HepG2 (cell line): ENCODE measurements around the gene CDNF. TPM values are rescaled to one million over a fixed set of nuclear protein-coding genes. Genes with fewer than 3 reads are reported as not detected.
A peak's percentile ranks its signal among the peaks of the same experiment; 100 is the strongest.

Experiments
- ATAC-seq: fragments of 200-7000 bp; cut with Tn5 transposase; 3 replicates; pipeline ENCODE4 v1.9.1; 2020; ENCODE audit warnings: mild to moderate bottlenecking, moderate library complexity
- BruUV-seq: library from RNA; stranded (reverse); fragments of 400-500 nt; replicated peaks from 2 replicates; lab custom pipeline; 2021; lab: Mats Ljungman, UMichigan
- CTCF ChIA-PET: fragments of 300-600 bp; formaldehyde crosslinking; extraction: SDS; loops from one replicate; lab custom pipeline; 2021; ENCODE audit warnings: low total read pairs, inconsistent platforms, low intra/inter-chr PET ratio; lab: Yijun Ruan, JAX
- POLR2A ChIA-PET: fragments of 350-600 bp; sonication (Branson Sonifier 250); formaldehyde crosslinking; loops from one replicate; lab custom pipeline; 2020; ENCODE audit warnings: antibody characterized with exemption, inconsistent platforms; lab: Yijun Ruan, JAX
- DNase-seq: peaks from one replicate; pipeline ENCODE4 v3.0.0-alpha.2; 2015; ENCODE audit warnings: low spot score
- FAIRE-seq: peaks from 3 replicates; lab custom pipeline; 2011; peaks lifted over from hg19 to GRCh38; lab: Jason Lieb, UNC
- H2AFZ ChIP-seq: one replicate; pipeline ENCODE4 v1.6.1; 2011; ENCODE audit warnings: low read length, inconsistent platforms
- H3K27ac ChIP-seq: fragments of 300-600 bp; 3 replicates; pipeline ENCODE4 v1.8.0; 2011; ENCODE audit warnings: mixed run types, mild to moderate bottlenecking, mixed read lengths, low read length, inconsistent platforms; ENCODE audit not compliant: insufficient read depth; ENCODE audit errors: extremely low read length
- H3K27me3 ChIP-seq, 2 experiments: fragments of 200-600 bp in 1 of 2; 2 replicates in 1 of 2; 3 replicates in 1 of 2; pipeline versions ENCODE4 v1.6.0 to v1.8.0; 2011; ENCODE audit warnings: low read length in 2 of 2, mild to moderate bottlenecking in 2 of 2, moderate library complexity in 2 of 2, inconsistent platforms in 1 of 2; ENCODE audit not compliant: insufficient read depth in 2 of 2, control insufficient read depth in 1 of 2
- H3K36me3 ChIP-seq, 2 experiments: fragments of 200-600 bp in 1 of 2; replicated peaks in 1 of 2; 2 replicates in 1 of 2; 3 replicates in 1 of 2; pipeline versions ENCODE4 v1.5.1 to v1.8.0; 2011; ENCODE audit warnings: low read length in 2 of 2, inconsistent platforms in 1 of 2; ENCODE audit not compliant: insufficient read depth in 2 of 2, control insufficient read depth in 1 of 2
- H3K4me1 ChIP-seq: 2 replicates; pipeline ENCODE4 v1.5.1; 2012; ENCODE audit warnings: low read length, inconsistent platforms; ENCODE audit not compliant: insufficient read depth
- H3K4me2 ChIP-seq: 2 replicates; pipeline ENCODE4 v1.6.0; 2011; ENCODE audit warnings: low read depth, low read length, inconsistent platforms
- H3K4me3 ChIP-seq, 3 experiments: fragments of 200-600 bp in 1 of 3; sonication (generic), shearing (Covaris generic) in 1 of 3; replicated peaks in 1 of 3; 2 replicates each; pipeline ENCODE4 v1.5.1; 2011 to 2016; ENCODE audit warnings: low read length in 3 of 3, inconsistent platforms in 2 of 3, low read depth in 2 of 3, mild to moderate bottlenecking in 2 of 3, control low read depth in 1 of 3, mixed read lengths in 1 of 3; ENCODE audit not compliant: insufficient read depth in 1 of 3
- H3K79me2 ChIP-seq: one replicate; pipeline ENCODE4 v1.6.1; 2011; ENCODE audit warnings: low read length, inconsistent platforms; ENCODE audit not compliant: insufficient read depth
- H3K9ac ChIP-seq: 2 replicates; pipeline ENCODE4 v1.6.0; 2011; ENCODE audit warnings: mild to moderate bottlenecking, low read depth, low read length, inconsistent platforms; ENCODE audit not compliant: insufficient read depth
- H3K9me3 ChIP-seq: 2 replicates; pipeline ENCODE4 v1.5.1; 2012; ENCODE audit warnings: mild to moderate bottlenecking, low read length
- H4K20me1 ChIP-seq: 2 replicates; pipeline ENCODE4 v1.6.0; 2011; ENCODE audit warnings: inconsistent platforms, mild to moderate bottlenecking, low read length, moderate library complexity; ENCODE audit not compliant: insufficient read depth
- BORCS8-MEF2B ChIP-seq: sonication (generic); formaldehyde crosslinking; IDR thresholded peaks from 2 replicates; pipeline ENCODE4 v1.8.0; 2022; ENCODE audit warnings: mild to moderate bottlenecking, missing genetic modification reagents
- HES4 ChIP-seq: sonication (generic); formaldehyde crosslinking; IDR thresholded peaks from 2 replicates; pipeline ENCODE4 v1.9.0; 2021; ENCODE audit warnings: mild to moderate bottlenecking, missing genetic modification reagents, borderline replicate concordance
- NCOA1 ChIP-seq: sonication (generic); formaldehyde crosslinking; IDR thresholded peaks from 2 replicates; pipeline ENCODE4 v1.9.0; 2021; ENCODE audit warnings: missing genetic modification reagents
- PPARG ChIP-seq: conservative IDR thresholded peaks from 2 replicates; pipeline ENCODE4 v1.6.1; 2016; ENCODE audit warnings: missing biosample characterization, missing genetic modification reagents
- YY1 ChIP-seq: IDR thresholded peaks from 2 replicates; pipeline ENCODE4 v1.6.1; 2011; ENCODE audit warnings: low read length, low read depth, moderate library complexity, mild to moderate bottlenecking; ENCODE audit not compliant: insufficient read depth, insufficient replicate concordance
- ZNF598 ChIP-seq: sonication (generic); formaldehyde crosslinking; IDR thresholded peaks from 2 replicates; pipeline ENCODE4 v1.5.1; 2020; ENCODE audit warnings: mild to moderate bottlenecking, missing genetic modification reagents, borderline replicate concordance
- WGBS: methylation state at CpG from one replicate; pipeline ENCODE4 v1.1.6; 2017; ENCODE audit warnings: low lambda C conversion rate; 5-methylcytosine and 5-hydroxymethylcytosine counted together
- in situ Hi-C: cut with HindIII; loops from 2 replicates; pipeline ENCODE4 v1.10.0; 2017; ENCODE audit warnings: low pct_unique_long_range_greater_than_20kb; ENCODE audit not compliant: extremely low pct_ligation_motif_present
- intact Hi-C: fragments of 100-400 bp; cut with micrococcal nuclease; formaldehyde crosslinking; loops from one replicate; pipeline ENCODE4 v1.10.0; 2022; ENCODE audit not compliant: unreplicated experiment
- polyA plus RNA-seq, 8 experiments: library from polyadenylated mRNA; depleted of rRNA in 3 of 8; stranded (reverse) in 7 of 8; unstranded in 1 of 8; fragments of >200 nt; fragmentation: Illumina TruSeq in 4 of 8; extraction: Trizol in 4 of 8; gene quantifications; 2 replicates each; pipeline versions ENCODE4 v1.2.1 to v1.2.3, GENCODE V29; 2011 to 2016; ENCODE audit warnings: low read depth in 4 of 8, missing spikeins in 1 of 8, mixed read lengths in 1 of 8; ENCODE audit not compliant: insufficient read depth in 1 of 8
- total RNA-seq, 5 experiments: library from RNA; depleted of rRNA; stranded (reverse); fragments of >200 nt; fragmentation: Illumina TruSeq; extraction: Trizol; gene quantifications; 2 replicates each; pipeline ENCODE4 v1.2.3, GENCODE V29; 2016; ENCODE audit warnings: low read depth in 1 of 5
- TF ChIP-seq, protein P1 (sequence below): sonication (generic); formaldehyde crosslinking; IDR thresholded peaks from 2 replicates; pipeline ENCODE4 v1.5.1; 2020; ENCODE audit warnings: missing genetic modification reagents, mild to moderate bottlenecking, borderline replicate concordance
- TF ChIP-seq, protein P2 (sequence below): sonication (generic); formaldehyde crosslinking; IDR thresholded peaks from 2 replicates; pipeline ENCODE4 v1.4.0; 2020; ENCODE audit warnings: mild to moderate bottlenecking, missing genetic modification reagents
- TF ChIP-seq, protein P3 (sequence below): sonication (generic); formaldehyde crosslinking; IDR thresholded peaks from 2 replicates; pipeline ENCODE4 v1.4.0; 2020; ENCODE audit warnings: mild to moderate bottlenecking, missing genetic modification reagents
- TF ChIP-seq, protein P4 (sequence below): sonication (generic); formaldehyde crosslinking; IDR thresholded peaks from 2 replicates; pipeline ENCODE4 v1.5.0; 2020; ENCODE audit warnings: missing genetic modification reagents

Gene CDNF
- total and polyA plus RNA-seq, 2 of the 13 experiments (the other 11 are each of a cell fraction or from before 2014, with no cell fraction given), result 0.29 to 0.33 TPM

DNA sequence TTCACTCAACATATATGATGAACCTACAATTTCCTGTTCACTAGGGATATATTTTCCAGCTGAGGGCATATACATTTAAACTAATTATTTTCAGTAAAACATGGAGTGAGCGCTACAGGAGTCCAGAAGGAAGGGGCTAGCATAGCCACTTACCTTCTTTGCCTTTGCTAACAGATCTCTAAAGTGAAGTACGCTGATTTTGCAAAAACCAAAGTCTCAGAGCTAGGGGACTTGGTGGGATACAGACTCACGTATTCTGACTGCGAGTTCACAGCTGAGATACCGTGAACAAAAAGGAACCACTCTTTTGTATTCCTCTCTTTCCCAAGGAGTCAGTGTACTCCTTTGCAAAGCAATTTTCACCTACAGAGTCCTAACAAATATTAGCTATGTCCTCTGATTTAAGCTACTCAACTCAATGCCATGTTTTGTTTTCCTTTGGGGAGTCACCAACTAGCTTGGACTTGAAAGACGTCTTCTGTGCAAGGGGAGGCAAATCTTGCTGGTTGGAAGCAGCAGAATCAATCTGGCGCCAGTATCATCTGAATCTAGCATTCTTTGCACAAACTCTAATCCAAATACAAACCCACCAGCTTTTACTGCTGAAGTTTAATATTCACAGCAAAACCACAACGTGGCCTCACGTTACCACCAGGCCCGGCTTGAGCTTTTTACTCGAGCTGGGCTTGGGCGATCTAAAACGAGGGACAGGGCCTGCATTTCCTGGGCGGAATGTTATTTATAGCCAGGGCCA is 657 bp downstream of the CDNF start (continued):
- TF ChIP-seq NCOA1 (0 out of 2 replicates have a peak, but pooled peaks have one; percentile 18), PPARG (CRISPR knock-in tag) (no peak), ZNF598 (CRISPR knock-in tag) (peak; percentile 62; the same call in 1 of the 2 replicates), HES4 (CRISPR knock-in tag) (no peak)
- TF ChIP-seq, protein P1, sequence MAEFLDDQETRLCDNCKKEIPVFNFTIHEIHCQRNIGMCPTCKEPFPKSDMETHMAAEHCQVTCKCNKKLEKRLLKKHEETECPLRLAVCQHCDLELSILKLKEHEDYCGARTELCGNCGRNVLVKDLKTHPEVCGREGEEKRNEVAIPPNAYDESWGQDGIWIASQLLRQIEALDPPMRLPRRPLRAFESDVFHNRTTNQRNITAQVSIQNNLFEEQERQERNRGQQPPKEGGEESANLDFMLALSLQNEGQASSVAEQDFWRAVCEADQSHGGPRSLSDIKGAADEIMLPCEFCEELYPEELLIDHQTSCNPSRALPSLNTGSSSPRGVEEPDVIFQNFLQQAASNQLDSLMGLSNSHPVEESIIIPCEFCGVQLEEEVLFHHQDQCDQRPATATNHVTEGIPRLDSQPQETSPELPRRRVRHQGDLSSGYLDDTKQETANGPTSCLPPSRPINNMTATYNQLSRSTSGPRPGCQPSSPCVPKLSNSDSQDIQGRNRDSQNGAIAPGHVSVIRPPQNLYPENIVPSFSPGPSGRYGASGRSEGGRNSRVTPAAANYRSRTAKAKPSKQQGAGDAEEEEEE, result 0 out of 2 replicates have a peak, but pooled peaks have one; percentile 71
- TF ChIP-seq, all 625 proteins: peak for 9

DNA sequence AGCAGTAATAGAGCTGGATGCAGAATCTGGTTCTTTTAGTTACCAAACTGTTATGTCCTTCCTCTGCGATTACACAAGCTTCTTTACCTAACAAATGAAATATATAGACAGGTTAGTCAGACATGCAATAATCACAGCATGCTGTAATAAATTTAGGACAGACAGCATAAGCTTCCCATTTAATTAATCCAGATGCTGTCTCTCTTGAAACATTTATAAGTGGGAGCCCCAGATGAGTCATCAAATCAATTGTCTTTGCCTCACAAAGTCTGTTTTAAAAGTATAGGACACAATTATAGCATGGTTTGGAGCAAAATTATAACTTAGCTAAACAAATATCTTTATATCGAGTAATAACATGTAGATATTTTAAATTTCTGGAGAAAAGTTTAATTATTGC is 1.6 kb downstream of the CDNF start:
- Histone ChIP-seq H3K36me3 (peaks cover 0 to 6% of the 10 kb centered on the region in 2 experiments; a peak in 1 of 5 replicates), H3K27ac (no peak overlapping the region), H3K4me1 (peaks cover 17% of the 10 kb centered on the region), H3K27me3 (no peaks in the 10 kb centered on the region; a peak in 1 of 5 replicates), H2AFZ (no peak overlapping the region), H3K4me2 (no peak overlapping the region), H3K9ac (no peak overlapping the region), H3K9me3 (no peaks in the 10 kb centered on the region), H3K79me2 (peaks cover 25% of the 10 kb centered on the region), H4K20me1 (peaks cover 4% of the 10 kb centered on the region; the same call in 1 of the 2 replicates), H3K4me3 (no peak overlapping the region)
- BruUV-seq, result no TSS peak
- ATAC-seq (no peak), DNase-seq (no peak), FAIRE-seq (no peak)
- ChIA-PET POLR2A (interaction anchor here (2.8 to 3.7 kb wide), 2 partner anchors 42 to 124 kb away, joined by 24 to 54 read pairs; partner anchors contain the start of genes MEIG1 and SUV39H2), CTCF (no interaction called here)
- in situ Hi-C loops (no loop called here), intact Hi-C loops (loop anchor here (5.0 to 10.0 kb wide), 4 partner anchors 119 to 339 kb away; partner anchors contain the start of genes DCLRE1C and MEIG1)
- WGBS, result 96% methylated on average over 2 of the region's 2 CpGs
- TF ChIP-seq, protein P2, sequence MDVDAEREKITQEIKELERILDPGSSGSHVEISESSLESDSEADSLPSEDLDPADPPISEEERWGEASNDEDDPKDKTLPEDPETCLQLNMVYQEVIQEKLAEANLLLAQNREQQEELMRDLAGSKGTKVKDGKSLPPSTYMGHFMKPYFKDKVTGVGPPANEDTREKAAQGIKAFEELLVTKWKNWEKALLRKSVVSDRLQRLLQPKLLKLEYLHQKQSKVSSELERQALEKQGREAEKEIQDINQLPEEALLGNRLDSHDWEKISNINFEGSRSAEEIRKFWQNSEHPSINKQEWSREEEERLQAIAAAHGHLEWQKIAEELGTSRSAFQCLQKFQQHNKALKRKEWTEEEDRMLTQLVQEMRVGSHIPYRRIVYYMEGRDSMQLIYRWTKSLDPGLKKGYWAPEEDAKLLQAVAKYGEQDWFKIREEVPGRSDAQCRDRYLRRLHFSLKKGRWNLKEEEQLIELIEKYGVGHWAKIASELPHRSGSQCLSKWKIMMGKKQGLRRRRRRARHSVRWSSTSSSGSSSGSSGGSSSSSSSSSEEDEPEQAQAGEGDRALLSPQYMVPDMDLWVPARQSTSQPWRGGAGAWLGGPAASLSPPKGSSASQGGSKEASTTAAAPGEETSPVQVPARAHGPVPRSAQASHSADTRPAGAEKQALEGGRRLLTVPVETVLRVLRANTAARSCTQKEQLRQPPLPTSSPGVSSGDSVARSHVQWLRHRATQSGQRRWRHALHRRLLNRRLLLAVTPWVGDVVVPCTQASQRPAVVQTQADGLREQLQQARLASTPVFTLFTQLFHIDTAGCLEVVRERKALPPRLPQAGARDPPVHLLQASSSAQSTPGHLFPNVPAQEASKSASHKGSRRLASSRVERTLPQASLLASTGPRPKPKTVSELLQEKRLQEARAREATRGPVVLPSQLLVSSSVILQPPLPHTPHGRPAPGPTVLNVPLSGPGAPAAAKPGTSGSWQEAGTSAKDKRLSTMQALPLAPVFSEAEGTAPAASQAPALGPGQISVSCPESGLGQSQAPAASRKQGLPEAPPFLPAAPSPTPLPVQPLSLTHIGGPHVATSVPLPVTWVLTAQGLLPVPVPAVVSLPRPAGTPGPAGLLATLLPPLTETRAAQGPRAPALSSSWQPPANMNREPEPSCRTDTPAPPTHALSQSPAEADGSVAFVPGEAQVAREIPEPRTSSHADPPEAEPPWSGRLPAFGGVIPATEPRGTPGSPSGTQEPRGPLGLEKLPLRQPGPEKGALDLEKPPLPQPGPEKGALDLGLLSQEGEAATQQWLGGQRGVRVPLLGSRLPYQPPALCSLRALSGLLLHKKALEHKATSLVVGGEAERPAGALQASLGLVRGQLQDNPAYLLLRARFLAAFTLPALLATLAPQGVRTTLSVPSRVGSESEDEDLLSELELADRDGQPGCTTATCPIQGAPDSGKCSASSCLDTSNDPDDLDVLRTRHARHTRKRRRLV (CRISPR knock-in tag), result no peak
- TF ChIP-seq, protein P3, sequence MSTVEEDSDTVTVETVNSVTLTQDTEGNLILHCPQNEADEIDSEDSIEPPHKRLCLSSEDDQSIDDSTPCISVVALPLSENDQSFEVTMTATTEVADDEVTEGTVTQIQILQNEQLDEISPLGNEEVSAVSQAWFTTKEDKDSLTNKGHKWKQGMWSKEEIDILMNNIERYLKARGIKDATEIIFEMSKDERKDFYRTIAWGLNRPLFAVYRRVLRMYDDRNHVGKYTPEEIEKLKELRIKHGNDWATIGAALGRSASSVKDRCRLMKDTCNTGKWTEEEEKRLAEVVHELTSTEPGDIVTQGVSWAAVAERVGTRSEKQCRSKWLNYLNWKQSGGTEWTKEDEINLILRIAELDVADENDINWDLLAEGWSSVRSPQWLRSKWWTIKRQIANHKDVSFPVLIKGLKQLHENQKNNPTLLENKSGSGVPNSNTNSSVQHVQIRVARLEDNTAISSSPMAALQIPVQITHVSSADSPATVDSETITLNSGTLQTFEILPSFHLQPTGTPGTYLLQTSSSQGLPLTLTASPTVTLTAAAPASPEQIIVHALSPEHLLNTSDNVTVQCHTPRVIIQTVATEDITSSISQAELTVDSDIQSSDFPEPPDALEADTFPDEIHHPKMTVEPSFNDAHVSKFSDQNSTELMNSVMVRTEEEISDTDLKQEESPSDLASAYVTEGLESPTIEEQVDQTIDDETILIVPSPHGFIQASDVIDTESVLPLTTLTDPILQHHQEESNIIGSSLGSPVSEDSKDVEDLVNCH (CRISPR knock-in tag), result no peak
- TF ChIP-seq YY1, result no peak
- TF ChIP-seq BORCS8-MEF2B (CRISPR knock-in tag), result no peak
- TF ChIP-seq, protein P4, sequence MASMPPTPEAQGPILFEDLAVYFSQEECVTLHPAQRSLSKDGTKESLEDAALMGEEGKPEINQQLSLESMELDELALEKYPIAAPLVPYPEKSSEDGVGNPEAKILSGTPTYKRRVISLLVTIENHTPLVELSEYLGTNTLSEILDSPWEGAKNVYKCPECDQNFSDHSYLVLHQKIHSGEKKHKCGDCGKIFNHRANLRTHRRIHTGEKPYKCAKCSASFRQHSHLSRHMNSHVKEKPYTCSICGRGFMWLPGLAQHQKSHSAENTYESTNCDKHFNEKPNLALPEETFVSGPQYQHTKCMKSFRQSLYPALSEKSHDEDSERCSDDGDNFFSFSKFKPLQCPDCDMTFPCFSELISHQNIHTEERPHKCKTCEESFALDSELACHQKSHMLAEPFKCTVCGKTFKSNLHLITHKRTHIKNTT, result no peak
